Measurements from ENCODE around the gene CNOT8. TPM values are rescaled to one million over a fixed set of nuclear protein-coding genes. Genes with fewer than 3 reads are reported as not detected.

CNOT8 gene
- total RNA-seq, 1 experiment from 2014 or later, result 45.0 TPM

DNA sequence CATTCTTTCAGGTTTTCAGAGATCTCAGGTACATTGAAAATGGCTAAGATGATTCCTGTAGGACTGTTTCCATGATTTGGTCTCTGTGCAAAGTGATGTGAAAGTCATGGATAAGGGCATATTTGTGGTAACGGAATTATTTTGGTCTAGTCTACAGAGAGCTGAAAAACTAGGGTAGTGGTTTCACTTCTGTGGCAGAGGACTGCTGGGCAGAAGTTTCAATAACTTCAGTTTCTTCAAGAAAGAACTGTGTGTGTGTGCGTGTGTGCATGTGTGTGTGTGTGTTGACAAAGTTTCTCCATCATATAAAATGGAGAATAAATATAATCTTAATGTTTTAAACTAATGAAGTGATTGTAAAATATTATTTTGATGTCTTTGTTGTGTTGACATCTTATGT is 4.3 kb downstream of the CNOT8 start:
- Histone ChIP-seq H3K4me2 (ENCODE audit: low read length) (no peak overlapping the region), H3K4me3 (replicated peaks in 1 of 2; ENCODE audit: low read depth in 1 of 2, low read length in 2 of 2) (no peak overlapping the region), H3K9me3 (ENCODE audit: control insufficient read depth in 1 of 2, insufficient read depth in 1 of 2, low read depth in 1 of 2, low read length in 2 of 2) (no peaks in the 10 kb centered on the region), H3K9me2 (ENCODE audit: insufficient read depth) (no peaks in the 10 kb centered on the region), H2AFZ (ENCODE audit: low read depth, low read length, poor library complexity, severe bottlenecking) (no peak overlapping the region), H3K79me2 (ENCODE audit: insufficient read depth, low read length) (peaks cover 56% of the 10 kb centered on the region), H3K27ac (ENCODE audit: low read depth, low read length) (no peak overlapping the region), H3K36me3 (ENCODE audit: control insufficient read depth in 1 of 2, insufficient read depth in 2 of 2, low read length in 2 of 2) (peaks cover 0 to 11% of the 10 kb centered on the region in 2 experiments; a peak in 1 of 4 replicates), H3K9ac (ENCODE audit: low read length) (no peak overlapping the region), H4K20me1 (ENCODE audit: insufficient read depth) (no peaks in the 10 kb centered on the region), H3K27me3 (ENCODE audit: insufficient read depth, low read length) (no peaks in the 10 kb centered on the region), H3K4me1 (ENCODE audit: control insufficient read depth in 1 of 2, insufficient read depth in 2 of 2, low read length in 2 of 2) (peaks cover 7 to 9% of the 10 kb centered on the region in 2 experiments)
- intact Hi-C loops (cut with micrococcal nuclease), result no loop called here
- ChIA-PET CTCF (no interaction called here), RAD21 (ENCODE audit: low non-redundant PET in 1 of 2, low total read pairs in 2 of 2, uncharacterized antibody in 2 of 2, unreplicated experiment in 2 of 2) (interaction anchor here in 1 of 2 experiments (0.5 kb wide), 1 partner anchor 212 kb away, joined by 4 read pairs; no protein-coding TSS in a partner anchor), POLR2A (no interaction called here)
- DNase-seq (ENCODE audit: low read depth, low spot score) (no peak), ATAC-seq (no peak)
- TF ChIP-seq FOSL1 (IDR thresholded peaks at IDR 0.05; ENCODE audit: low read depth) (no peak), TCF7L2 (IDR thresholded peaks at IDR 0.05; ENCODE audit: borderline replicate concordance, extremely low read depth, insufficient read depth, insufficient read length) (no peak), RAD21 (IDR thresholded peaks at IDR 0.05; ENCODE audit: low read depth) (no peak)
- no TSS peak for BruUV-seq (replicated peaks)

DNA sequence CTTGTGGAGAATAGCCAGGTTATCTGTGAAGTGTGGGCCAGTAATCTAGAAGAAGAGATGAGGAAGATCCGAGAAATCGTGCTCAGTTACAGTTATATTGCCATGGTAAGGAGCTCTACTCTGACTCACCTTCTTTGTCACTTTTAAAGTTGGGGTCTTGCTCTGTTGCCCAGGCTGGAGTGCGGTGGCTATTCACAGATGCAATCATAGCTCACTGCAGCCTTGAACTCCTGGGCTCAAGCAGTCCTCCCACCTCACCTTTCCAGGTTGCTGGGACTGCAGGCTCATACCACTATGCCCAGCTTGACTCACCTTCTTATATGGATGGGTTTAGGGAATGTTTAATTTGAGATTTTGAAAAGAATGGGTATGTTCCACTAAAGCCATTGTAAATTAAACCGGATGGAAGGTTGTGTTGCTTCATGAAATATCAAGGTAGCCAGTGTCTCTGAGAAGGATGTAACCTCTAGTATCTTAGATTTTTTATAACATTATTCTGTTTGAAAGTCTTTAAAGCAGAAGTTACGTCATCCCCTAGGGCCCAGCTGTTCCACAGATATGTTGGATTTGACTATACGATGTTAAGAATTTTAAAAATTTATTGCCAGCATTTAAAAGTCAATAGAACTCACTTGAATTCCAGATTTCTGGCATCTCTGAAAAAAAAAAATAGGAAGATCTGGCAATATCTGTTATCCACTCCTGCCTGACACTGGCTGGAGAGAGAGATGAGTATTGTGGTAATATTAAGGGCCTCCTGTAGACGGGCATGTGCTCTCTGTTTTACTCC is 5.1 kb downstream of the CNOT8 start:
- Histone ChIP-seq H3K27me3 (ENCODE audit: insufficient read depth, low read length) (no peaks in the 10 kb centered on the region), H3K4me2 (ENCODE audit: low read length) (no peak overlapping the region), H3K9me3 (ENCODE audit: control insufficient read depth in 1 of 2, insufficient read depth in 1 of 2, low read depth in 1 of 2, low read length in 2 of 2) (no peaks in the 10 kb centered on the region), H3K9ac (ENCODE audit: low read length) (no peak overlapping the region), H3K27ac (ENCODE audit: low read depth, low read length) (no peak overlapping the region), H4K20me1 (ENCODE audit: insufficient read depth) (no peaks in the 10 kb centered on the region), H3K9me2 (ENCODE audit: insufficient read depth) (no peaks in the 10 kb centered on the region), H3K4me3 (replicated peaks in 1 of 2; ENCODE audit: low read depth in 1 of 2, low read length in 2 of 2) (no peak overlapping the region), H2AFZ (ENCODE audit: low read depth, low read length, poor library complexity, severe bottlenecking) (no peak overlapping the region), H3K36me3 (ENCODE audit: control insufficient read depth in 1 of 2, insufficient read depth in 2 of 2, low read length in 2 of 2) (peaks cover 0 to 11% of the 10 kb centered on the region in 2 experiments; a peak in 1 of 4 replicates), H3K4me1 (ENCODE audit: control insufficient read depth in 1 of 2, insufficient read depth in 2 of 2, low read length in 2 of 2) (peaks cover 7 to 9% of the 10 kb centered on the region in 2 experiments), H3K79me2 (ENCODE audit: insufficient read depth, low read length) (peaks cover 55% of the 10 kb centered on the region)
- no TSS peak for BruUV-seq (replicated peaks)
- intact Hi-C loops (cut with micrococcal nuclease), result no loop called here
- POLR2A ChIA-PET, result no interaction called here
- ATAC-seq (no peak), DNase-seq (ENCODE audit: low read depth, low spot score) (no peak)
- RAD21 ChIA-PET (ENCODE audit: low non-redundant PET in 1 of 2, low total read pairs in 2 of 2, uncharacterized antibody in 2 of 2, unreplicated experiment in 2 of 2), result interaction anchor here in 1 of 2 experiments (0.5 kb wide), 1 partner anchor 213 kb away, joined by 4 read pairs; no protein-coding TSS in a partner anchor
- CTCF ChIA-PET, result no interaction called here
- no peak for TF ChIP-seq ZFX (IDR thresholded peaks at IDR 0.05)
- TF ChIP-seq, protein P1, sequence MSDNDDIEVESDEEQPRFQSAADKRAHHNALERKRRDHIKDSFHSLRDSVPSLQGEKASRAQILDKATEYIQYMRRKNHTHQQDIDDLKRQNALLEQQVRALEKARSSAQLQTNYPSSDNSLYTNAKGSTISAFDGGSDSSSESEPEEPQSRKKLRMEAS (IDR thresholded peaks at IDR 0.05), result no peak
- TF ChIP-seq, protein P2, sequence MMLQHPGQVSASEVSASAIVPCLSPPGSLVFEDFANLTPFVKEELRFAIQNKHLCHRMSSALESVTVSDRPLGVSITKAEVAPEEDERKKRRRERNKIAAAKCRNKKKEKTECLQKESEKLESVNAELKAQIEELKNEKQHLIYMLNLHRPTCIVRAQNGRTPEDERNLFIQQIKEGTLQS (IDR thresholded peaks at IDR 0.05), result no peak
- no peak for TF ChIP-seq CEBPB (IDR thresholded peaks at IDR 0.05; ENCODE audit: low read depth)
- no peak for TF ChIP-seq SRF (IDR thresholded peaks at IDR 0.05; ENCODE audit: low read depth)
- no peak for TF ChIP-seq POLR2AphosphoS5 (IDR thresholded peaks at IDR 0.05; ENCODE audit: low read depth, low read length)
- no peak for TF ChIP-seq SIN3A (IDR thresholded peaks at IDR 0.05; ENCODE audit: low read depth)
- no peak for TF ChIP-seq YY1 (IDR thresholded peaks at IDR 0.05; ENCODE audit: extremely low read depth, insufficient replicate concordance, low read depth, low read length)
- no peak for TF ChIP-seq EZH2 (IDR thresholded peaks at IDR 0.05)
- TF ChIP-seq, protein P3, sequence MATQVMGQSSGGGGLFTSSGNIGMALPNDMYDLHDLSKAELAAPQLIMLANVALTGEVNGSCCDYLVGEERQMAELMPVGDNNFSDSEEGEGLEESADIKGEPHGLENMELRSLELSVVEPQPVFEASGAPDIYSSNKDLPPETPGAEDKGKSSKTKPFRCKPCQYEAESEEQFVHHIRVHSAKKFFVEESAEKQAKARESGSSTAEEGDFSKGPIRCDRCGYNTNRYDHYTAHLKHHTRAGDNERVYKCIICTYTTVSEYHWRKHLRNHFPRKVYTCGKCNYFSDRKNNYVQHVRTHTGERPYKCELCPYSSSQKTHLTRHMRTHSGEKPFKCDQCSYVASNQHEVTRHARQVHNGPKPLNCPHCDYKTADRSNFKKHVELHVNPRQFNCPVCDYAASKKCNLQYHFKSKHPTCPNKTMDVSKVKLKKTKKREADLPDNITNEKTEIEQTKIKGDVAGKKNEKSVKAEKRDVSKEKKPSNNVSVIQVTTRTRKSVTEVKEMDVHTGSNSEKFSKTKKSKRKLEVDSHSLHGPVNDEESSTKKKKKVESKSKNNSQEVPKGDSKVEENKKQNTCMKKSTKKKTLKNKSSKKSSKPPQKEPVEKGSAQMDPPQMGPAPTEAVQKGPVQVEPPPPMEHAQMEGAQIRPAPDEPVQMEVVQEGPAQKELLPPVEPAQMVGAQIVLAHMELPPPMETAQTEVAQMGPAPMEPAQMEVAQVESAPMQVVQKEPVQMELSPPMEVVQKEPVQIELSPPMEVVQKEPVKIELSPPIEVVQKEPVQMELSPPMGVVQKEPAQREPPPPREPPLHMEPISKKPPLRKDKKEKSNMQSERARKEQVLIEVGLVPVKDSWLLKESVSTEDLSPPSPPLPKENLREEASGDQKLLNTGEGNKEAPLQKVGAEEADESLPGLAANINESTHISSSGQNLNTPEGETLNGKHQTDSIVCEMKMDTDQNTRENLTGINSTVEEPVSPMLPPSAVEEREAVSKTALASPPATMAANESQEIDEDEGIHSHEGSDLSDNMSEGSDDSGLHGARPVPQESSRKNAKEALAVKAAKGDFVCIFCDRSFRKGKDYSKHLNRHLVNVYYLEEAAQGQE (IDR thresholded peaks at IDR 0.05; ENCODE audit: low read depth), result no peak
- TF ChIP-seq EGR1 (IDR thresholded peaks at IDR 0.05; ENCODE audit: low read depth), result no peak
- no peak for TF ChIP-seq SP1 (IDR thresholded peaks at IDR 0.05; ENCODE audit: low read depth)
- no peak for TF ChIP-seq RAD21 (IDR thresholded peaks at IDR 0.05; ENCODE audit: low read depth)
- TF ChIP-seq TCF7L2 (IDR thresholded peaks at IDR 0.05; ENCODE audit: borderline replicate concordance, extremely low read depth, insufficient read depth, insufficient read length), result no peak
- TF ChIP-seq FOSL1 (IDR thresholded peaks at IDR 0.05; ENCODE audit: low read depth), result no peak
